Fibroblast of the aortic adventitia (primary cell): ENCODE measurements around the gene SH3RF3. TPM values are rescaled to one million over a fixed set of nuclear protein-coding genes. Genes with fewer than 3 reads are reported as not detected.

Source experiments
- DNase-seq: peaks from one replicate; pipeline ENCODE4 v3.0.0-alpha.2; 2010; ENCODE audit warnings: low read depth
- H3K4me3 ChIP-seq: 2 replicates; pipeline ENCODE4 v1.5.1; 2011; ENCODE audit warnings: low read depth, mild to moderate bottlenecking, control low read depth, low read length, moderate library complexity
- total RNA-seq: library from RNA; depleted of rRNA; stranded (reverse); fragments of >200 nt; gene quantifications from 2 replicates; pipeline ENCODE4 v1.2.3, GENCODE V29; 2012; ENCODE audit warnings: low replicate concordance
- TF ChIP-seq, protein P1 (sequence below): IDR thresholded peaks from 2 replicates; pipeline ENCODE4 v1.5.1; 2011; ENCODE audit warnings: mild to moderate bottlenecking, low read length, control low read depth, inconsistent platforms; ENCODE audit not compliant: insufficient read depth

The SH3RF3 gene
- total RNA-seq, 1 donor: 8.4 TPM

DNA sequence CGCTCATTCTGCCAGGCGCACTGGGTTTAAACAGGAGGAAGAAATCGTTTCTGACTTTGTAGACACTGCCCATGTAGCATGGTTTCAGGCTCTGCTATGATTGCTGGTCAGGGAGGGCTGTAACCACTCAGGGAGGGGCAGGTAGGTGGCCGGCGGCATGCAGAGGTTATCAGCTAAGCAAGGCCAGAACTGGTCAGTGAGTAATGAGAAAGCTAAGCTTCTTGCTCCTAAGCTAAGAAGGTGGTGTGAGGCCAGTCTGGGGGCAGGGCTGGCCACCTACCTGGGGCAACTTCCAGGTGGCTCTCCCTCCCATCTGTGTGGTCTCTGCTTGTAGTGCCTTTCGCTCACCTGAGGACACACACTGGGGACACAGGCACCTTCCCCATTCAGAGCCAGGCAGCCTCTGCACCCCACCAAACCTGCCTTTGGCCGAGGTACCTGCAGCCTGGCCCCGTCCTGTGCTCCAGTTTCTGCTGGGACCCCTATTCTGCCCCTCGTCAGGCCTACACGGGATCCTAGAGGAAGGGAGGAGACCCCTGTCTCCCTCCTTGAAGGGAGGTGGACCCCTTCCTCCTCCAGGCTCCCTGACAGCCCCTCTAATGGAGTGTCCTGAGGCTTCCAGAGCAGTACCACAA is 288.8 kb downstream of the SH3RF3 start:
- DNase-seq: no peak
- TF ChIP-seq, protein P1, sequence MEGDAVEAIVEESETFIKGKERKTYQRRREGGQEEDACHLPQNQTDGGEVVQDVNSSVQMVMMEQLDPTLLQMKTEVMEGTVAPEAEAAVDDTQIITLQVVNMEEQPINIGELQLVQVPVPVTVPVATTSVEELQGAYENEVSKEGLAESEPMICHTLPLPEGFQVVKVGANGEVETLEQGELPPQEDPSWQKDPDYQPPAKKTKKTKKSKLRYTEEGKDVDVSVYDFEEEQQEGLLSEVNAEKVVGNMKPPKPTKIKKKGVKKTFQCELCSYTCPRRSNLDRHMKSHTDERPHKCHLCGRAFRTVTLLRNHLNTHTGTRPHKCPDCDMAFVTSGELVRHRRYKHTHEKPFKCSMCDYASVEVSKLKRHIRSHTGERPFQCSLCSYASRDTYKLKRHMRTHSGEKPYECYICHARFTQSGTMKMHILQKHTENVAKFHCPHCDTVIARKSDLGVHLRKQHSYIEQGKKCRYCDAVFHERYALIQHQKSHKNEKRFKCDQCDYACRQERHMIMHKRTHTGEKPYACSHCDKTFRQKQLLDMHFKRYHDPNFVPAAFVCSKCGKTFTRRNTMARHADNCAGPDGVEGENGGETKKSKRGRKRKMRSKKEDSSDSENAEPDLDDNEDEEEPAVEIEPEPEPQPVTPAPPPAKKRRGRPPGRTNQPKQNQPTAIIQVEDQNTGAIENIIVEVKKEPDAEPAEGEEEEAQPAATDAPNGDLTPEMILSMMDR: no peak
- H3K4me3 ChIP-seq: no peak overlapping the region

DNA sequence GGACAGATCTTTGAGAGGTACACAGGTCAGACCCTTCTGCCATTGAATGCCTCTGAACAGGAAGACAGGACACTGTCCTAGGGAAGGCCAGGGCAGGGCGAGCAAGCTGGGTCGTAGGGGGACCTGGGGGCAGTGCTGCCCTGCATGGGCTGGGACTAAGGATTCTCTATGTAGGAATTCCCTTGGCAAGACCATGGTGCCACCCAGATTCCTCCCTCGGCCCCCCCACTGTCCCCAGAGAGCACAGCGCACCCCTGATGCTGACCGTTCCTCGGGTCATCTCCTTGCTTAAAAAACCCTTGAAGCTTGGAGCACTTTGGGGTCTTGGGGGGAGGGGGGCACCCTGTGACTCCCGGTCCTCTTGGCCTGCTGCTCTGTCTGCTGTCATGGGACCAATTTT is 289.7 kb downstream of the SH3RF3 start:
- H3K4me3 ChIP-seq: no peak overlapping the region
- no peak for DNase-seq
- TF ChIP-seq, protein P1: no peak

DNA sequence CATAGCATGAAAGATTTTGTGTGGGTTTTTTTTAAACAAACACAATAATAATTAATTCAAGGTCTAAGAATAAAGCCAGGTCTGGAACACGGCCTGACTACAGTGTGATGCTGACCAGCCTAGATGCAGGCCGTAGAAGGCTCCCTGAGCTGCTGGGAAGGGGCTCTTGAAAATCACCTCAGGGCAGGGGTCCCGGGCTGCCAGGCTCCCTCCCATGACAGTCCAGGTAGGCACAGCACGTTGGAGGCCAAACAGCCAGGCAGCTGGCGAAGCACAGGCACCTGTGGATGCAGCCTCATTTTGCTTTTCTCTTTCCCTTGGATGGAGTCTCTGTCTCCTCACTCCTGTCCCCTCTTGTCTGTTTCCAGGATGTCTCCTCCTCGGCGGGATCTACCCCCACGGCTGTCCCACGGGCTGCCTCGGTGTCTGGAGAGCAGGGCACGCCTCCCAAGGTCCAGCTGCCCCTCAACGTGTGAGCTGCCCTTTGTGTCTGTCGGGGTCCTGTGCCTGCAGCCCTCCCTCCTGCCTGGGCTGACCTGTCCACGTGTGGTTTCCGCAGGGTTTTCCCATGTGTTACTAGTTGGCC is 290.3 kb downstream of the SH3RF3 start:
- H3K4me3 ChIP-seq: no peak overlapping the region
- DNase-seq: no peak
- TF ChIP-seq, protein P1: no peak

DNA sequence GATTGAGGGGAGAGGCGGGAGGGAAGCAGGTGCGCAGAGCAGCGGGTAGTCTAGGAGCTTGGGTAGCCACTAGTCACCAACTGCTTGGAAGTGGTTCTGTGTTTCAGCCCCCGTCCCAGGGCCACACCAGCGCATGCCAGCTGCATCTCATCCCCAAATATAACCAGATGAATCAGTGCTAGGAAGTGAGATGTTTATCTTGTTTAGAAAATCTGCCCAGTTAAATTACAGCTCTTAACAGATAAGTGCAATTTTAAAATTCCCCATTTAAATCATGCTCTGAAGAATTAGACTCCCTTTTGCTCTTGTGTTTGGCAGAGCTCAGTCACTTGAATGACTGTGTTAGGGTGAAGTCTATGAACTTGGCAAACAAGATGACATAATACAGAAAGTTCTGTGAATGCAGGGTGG is 291.0 kb downstream of the SH3RF3 start:
- no peak overlapping the region for H3K4me3 ChIP-seq
- TF ChIP-seq, protein P1: no peak
- peak; percentile 22 for DNase-seq

DNA sequence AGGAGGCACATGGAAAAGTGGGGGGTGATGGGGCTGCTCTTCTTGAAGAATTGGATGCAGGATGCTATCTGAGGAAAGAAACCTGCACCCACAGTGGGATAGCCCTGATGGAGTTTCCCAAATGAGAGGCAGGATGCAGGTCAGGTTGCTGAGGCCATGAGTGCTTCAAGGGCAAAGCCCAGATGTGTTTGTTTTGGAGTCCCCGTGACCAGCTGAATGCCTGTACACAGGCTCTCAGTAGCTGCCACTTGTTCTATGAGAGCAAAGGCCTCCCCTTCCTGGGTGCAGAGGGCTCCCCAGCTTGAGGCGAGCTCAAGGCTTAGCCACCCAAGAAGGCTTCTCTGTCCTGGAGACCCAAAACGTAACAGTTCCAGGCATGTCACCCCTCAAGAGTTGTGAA is 292.1 kb downstream of the SH3RF3 start:
- no peak overlapping the region for H3K4me3 ChIP-seq
- TF ChIP-seq, protein P1: no peak
- DNase-seq: no peak

DNA sequence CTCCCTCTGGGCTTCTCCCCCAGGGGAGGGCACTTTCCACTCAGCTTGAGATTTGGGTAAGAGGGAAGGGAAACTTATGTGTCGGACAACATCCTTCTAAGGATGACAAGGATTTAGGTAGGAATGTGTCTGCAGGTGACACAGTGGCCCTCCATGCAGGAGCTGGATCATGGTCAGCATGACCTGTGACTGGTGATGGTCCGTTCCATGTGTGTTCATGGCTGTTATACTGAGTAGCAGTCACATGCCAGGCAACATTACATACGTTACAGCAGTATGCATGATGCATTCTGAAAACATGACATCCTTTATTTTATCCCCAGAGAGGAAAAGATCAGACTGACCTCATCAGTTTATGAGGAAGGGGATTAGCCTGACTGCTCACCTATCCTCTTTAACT is 292.6 kb downstream of the SH3RF3 start:
- TF ChIP-seq, protein P1: no peak
- H3K4me3 ChIP-seq: no peak overlapping the region
- DNase-seq: no peak
